Stimulated activated CD4-positive, alpha-beta T cell treated with anti-CD3 and anti-CD28 coated beads, Interleukin-4, amount 100 ng/mL, for 1 hour (primary cell): ENCODE data around the gene SLC17A5.
"Not testable (repeated sequence)": the region's sequence is repeated elsewhere in the genome, so short reads cannot be mapped to it uniquely, and the experiment has no call there.

ENCODE experiments used
- DNase-seq: peaks from one replicate; pipeline ENCODE4 v3.0.0-alpha.2; 2020

SLC17A5 gene

DNA sequence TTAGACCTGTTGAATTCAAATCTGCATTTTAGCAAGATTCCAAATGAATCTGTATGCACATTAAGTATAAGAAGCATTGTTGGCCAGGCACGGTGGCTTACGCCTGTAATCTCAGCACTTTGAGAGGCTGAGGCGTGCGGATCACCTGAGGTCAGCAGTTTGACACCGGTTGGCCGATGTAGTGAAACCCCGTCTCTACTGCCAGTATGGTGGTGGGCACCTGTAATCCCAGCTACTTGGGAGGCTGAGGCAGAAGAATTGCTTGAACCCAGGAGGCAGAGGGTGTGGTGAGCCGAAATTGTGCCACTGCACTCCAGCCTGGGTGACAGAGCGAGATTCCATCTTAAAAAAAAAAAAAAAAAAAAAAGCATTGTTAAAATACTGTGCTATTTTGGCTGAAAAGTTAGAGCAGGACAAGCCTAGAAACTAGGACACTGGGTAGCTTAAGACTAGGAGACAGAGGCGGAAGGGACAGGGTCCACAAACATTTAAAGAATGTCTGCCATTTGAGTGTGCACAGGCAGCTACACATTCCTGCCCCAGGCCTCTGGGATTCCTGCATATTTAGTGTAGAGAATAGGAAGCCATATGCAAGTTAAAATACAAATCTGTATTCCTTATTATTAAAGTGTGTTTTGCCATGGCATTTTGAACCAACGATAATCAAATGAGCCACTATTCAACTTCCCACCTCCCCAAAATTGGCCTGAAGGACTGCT lies 87.9 kb downstream of the SLC17A5 start:
- DNase-seq = no peak

DNA sequence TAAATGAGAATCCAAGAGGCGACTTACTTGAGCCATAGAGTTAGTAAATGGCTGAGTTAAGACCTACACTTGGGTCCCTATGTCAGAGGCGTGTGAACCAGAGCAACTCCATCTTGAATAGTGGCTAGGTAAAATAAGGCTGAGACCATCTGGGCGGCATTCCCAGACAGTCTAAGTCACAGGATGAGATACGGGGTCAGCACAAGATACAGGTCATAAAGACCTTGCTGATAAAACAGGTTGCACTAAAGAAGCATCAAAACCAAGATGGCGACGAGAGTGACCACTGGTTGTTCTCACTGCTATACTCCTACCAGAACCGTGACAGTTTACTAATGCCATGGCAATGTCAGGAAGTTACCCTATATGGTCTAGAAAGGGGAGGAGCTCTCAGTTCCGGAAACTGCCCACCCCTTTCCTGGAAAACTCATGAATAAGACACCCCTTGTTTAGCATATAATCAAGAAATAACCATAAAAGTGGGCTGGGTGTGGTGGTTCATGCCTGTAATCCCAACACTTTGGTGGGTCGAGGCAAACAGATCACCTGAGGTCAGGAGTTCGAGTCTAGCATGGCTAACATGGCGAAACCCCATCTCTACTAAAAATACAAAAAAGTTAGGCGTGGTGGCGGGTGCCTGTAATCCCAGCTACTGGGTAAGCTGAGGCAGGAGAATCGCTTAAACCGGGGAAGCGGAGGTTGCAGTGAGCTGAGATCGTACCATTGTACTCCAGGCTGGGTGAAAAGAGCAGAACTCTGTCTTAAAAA lies 89.0 kb downstream of the SLC17A5 start:
- no peak for DNase-seq

DNA sequence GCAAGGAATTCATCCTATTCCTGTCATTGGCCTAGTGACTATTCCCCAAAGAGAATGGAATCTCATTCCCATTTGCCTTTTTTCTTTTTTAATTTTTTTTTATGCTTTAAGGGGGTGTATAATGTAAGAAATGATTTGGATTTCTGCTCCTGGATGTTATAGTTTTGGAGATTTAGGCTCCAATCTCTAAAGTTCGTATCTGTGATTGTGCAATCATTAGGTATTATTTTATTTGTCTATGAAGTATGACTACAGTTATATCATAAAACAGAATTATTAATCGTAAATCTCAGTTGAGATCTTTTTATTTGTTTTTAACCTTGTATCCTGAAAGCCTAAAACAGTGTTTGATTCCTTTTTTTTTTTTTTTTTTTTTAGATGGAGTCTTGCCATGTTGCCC lies 91.2 kb downstream of the SLC17A5 start:
- no peak for DNase-seq

DNA sequence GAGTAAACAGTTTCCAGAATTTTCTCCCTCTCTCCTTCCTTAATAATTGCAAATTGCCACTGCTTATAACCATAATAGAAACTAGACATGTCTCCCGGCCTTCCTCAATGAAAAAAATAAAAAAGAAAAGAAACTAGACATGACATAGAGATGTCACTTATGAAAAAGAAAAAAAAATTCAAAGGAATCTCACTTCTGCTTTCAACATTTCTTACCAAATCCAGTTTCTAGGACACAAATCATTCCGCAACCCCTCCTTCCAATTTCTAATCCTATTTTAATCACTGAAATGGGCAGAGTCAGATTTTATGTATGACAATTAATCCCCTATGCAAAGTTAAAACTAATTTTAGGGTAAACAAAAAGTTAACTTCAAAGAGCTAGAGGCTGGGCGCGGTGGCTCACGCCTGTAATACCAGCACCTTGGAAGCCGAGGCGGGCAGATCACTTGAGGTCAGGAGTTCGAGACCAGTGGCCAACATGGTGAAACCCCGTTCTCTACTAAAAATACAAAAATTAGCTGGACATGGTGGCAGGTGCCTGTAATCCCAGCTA lies 92.9 kb downstream of the SLC17A5 start:
- DNase-seq = no peak

DNA sequence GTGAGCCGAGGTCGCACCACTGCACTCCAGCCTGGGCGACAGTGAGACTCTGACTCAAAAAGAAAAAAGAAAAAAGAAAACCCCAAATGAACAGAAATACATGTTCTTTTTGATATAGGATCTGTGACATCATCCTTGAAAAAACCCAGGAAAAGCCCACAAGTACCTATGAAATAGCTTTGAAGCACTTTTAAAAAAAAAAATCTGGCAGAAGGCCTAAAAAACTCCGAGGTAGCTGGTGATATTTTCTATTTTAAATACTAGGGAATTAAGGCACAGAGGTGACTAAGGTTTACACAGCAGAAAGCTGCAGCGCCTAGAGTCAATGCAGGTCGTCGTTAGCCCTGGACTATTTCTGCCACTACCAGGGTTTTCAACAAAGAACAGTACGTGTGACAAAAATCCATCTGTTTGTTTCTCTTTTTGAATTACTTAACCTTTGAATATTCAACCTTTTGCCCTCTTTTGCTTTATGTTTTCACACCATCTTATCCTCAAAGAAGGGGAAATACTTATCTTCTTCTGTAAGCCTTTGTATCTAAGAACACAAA lies 93.5 kb downstream of the SLC17A5 start:
- no peak for DNase-seq

DNA sequence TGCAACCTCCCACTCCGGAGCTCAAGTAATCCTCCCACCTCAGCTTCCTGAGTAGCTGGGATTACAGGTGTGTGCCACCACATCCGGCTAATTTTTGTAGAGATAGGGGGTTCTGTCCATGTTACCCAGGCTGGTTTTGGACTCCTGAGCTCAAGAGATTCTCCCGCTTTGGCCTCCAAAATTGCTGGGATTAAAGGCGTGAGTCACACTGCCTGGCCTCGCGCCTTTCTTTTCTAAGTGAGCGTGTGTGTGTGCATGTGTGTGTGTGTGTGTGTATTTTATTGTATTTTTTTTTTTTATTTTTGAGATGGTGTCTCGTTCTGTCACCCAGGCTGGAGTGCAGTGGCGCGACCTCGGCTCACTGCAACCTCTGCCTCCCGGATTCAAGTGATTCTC lies 94.4 kb downstream of the SLC17A5 start:
- not testable (repeated sequence) for DNase-seq

DNA sequence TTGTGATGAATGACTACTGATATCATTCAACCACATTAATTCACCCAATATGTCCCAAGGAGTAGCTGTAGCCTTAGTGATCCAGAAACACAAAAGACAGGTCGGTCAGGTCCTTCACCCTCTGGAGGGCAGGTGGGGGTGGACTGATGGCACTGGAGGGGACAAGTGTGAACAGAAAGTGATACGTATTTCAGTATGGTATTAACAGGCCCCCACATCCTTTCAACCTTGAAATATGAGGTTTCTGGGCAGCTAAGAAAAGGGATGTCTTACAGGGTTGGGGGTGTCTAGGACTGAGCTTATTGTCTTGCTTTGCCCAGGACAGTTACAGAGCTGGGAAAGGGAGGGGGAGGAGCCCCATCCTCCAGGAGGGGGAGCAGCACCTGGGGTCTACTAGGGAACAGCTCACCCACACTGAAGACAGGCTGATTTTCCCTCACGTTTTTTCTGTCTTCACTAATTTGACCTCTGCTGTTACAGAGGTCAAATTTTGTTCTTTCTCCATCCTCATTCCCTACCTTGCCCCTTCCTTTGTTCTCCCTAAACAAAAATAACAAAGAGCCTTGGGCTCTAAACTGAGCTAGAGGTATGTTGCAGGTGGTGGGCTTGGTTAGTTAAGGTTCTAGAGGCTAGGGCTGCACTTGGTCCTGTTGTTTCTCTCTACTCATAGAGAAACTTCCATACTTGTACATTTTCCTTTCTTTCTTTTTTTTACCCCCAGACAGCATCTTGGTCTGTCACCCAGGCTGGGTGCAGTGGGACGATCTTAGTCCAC lies 95.0 kb downstream of the SLC17A5 start:
- no peak for DNase-seq

DNA sequence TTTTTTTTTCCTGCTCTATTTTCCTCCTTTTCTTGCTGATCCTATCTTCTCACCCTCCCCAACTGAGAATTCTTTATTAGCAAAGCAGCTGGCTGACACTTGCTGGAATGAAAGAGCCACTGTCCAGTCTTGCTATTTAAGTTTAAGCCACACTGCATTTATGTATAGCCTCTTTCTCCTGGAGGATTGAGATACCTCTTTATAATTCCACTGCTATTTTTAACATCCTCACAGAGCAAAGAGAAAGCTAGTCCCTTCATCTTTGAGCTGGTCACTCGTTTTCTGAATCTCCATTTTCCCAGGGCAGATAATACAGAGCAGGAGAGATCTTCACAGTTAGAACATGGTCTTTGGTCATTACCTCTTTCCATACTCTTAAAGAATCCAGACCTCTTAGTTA lies 97.0 kb downstream of the SLC17A5 start:
- no peak for DNase-seq

DNA sequence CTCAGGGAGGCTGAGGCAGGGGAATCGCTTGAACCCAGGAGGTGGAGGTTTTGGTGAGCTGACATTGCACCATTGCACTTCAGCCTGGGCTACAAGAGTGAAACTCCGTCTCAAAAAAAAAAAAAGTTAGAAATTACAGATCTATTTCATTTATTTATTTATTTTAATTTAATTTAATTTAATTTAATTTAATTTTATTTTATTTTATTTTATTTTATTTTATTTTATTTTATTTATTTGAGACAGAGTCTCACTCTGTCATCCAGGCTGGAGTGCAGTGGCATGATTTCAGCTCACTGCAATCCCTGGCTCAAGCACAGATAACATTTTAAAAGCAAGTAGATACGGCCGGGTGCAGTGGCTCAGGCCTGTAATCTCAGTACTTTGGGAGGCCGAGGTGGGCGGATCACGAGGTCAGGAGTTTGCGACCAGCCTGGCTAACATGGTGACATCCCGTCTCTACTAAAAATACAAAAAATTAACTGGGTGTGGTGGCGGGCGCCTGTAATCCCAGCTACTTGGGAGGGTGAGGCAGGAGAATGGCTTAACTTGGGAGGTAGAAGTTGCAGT lies 98.3 kb downstream of the SLC17A5 start:
- DNase-seq = not testable (repeated sequence)

DNA sequence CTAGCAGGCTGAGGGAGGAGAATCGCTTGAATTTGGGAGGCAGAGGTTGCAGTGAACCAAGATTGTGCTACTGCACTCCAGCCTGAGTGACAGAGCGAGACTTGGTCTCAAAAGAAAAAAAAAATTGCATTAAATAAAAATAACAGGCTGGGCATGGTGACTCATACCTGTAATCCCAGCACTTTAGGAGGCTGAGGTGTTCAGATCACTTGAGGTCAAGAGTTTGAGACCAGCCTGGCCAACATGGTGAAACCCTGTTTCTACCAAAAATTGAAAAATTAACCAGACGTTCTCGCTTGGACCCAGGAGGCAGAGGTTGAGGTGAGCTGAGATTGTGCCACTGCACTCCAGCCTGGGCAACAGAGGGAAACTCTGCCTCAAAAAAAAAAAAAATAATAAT lies 102.7 kb downstream of the SLC17A5 start:
- DNase-seq = not testable (repeated sequence)

DNA sequence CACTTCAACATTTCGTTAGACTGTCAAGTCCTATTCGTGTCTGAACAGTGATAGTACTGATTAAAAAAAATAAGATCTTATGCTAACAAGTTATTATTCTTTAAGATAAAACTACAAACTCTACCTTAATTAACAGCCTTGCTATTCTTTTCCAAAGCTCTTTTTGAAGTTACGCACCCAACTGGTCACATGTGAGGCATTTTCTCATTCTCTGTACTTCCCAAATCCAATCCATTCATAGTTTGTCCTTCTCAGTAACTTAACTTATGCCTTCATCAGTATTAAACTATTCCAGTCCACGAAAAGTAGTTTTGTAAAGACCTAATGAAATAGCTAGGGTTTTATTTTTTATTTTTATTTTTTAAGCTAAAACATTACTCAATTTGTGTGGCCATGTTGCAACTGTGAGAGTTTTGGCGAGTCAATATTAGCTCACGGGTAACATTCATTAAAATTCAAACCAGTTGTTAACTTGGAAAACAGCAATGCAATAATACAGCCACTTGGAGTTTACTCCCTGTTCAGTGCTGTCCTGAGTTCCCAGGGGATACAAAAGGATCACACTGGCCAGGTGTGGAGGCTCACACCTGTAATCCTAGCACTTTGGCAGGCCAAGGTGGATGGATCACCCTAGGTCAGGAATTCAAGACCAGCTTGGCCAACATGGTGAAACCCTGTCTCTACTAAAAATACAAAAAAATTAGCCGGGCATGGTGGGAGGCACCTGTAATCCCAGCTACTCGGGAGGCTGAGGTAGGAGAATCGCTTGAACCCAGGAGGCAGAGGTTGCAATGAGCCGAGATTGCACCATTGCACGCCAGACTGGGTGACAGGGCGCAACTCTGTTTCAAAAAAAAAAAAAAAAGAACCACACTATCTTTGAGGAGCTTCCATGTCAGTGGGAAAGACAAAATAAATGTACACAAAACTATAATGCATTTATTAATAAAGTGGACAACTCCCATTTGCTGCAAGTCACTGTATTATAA lies 105.0 kb downstream of the SLC17A5 start:
- DNase-seq = no peak

DNA sequence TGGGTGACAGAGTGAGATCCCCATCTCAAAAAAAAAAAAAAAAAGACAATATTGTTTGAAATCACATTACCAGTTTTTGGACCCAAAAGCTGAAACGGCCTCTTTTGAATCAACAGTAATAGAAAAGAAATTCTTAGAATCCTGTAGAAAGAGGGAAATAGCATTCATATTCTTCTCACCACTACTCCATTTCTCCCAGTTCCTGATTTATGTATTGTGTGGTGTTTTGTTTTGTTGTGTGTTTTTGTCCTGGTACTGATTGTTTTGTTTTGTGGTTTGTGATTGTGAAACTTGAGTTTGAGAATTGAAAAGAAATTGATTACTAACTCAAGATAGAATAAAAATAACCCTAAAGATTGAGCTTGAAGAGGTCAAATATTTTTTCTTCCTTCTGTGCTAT lies 106.8 kb downstream of the SLC17A5 start:
- DNase-seq = no peak
